Measurements from ENCODE around the gene DLGAP4.

The DLGAP4 gene

GRCh38 chr20:36384022-36384619 lies 78.0 kb downstream of the DLGAP4 start:
- peak; percentile 19 to 36 for DNase-seq (ENCODE audit: low read depth in 2 of 2)

GRCh38 chr20:36385503-36385902 lies 79.4 kb downstream of the DLGAP4 start:
- no peak for DNase-seq (ENCODE audit: low read depth in 2 of 2)

- no peak for DNase-seq (ENCODE audit: low read depth in 2 of 2)
Observed at GRCh38 chr20:36386236-36386635, 80.1 kb downstream of the DLGAP4 start.

GRCh38 chr20:36390269-36390668 lies 84.1 kb downstream of the DLGAP4 start:
- no peak for DNase-seq (ENCODE audit: low read depth in 2 of 2)

GRCh38 chr20:36390719-36391415 lies 84.7 kb downstream of the DLGAP4 start:
- DNase-seq (ENCODE audit: low read depth in 2 of 2), result no peak

- DNase-seq (ENCODE audit: low read depth in 2 of 2), result no peak
Observed at GRCh38 chr20:36391456-36391855, 85.3 kb downstream of the DLGAP4 start.

GRCh38 chr20:36391955-36392354 lies 85.8 kb downstream of the DLGAP4 start:
- no peak for DNase-seq (ENCODE audit: low read depth in 2 of 2)

GRCh38 chr20:36392989-36393388 lies 86.8 kb downstream of the DLGAP4 start:
- no peak for DNase-seq (ENCODE audit: low read depth in 2 of 2)

- no peak for DNase-seq (ENCODE audit: low read depth in 2 of 2)
Observed at GRCh38 chr20:36394340-36394965, 88.3 kb downstream of the DLGAP4 start.

GRCh38 chr20:36396340-36396739 lies 90.2 kb downstream of the DLGAP4 start:
- no peak for DNase-seq (ENCODE audit: low read depth in 2 of 2)

- DNase-seq (ENCODE audit: low read depth in 2 of 2), result no peak
Observed at GRCh38 chr20:36396847-36397630, 90.9 kb downstream of the DLGAP4 start.

- DNase-seq (ENCODE audit: low read depth in 2 of 2), result no peak
Observed at GRCh38 chr20:36398515-36398914, 92.4 kb downstream of the DLGAP4 start.

GRCh38 chr20:36399147-36399968 lies 93.2 kb downstream of the DLGAP4 start:
- peak; percentile 15 to 56 for DNase-seq (ENCODE audit: low read depth in 2 of 2)

- DNase-seq (ENCODE audit: low read depth in 2 of 2), result no peak
Observed at GRCh38 chr20:36399969-36400545, 93.9 kb downstream of the DLGAP4 start.

- DNase-seq (ENCODE audit: low read depth in 2 of 2), result no peak
Observed at GRCh38 chr20:36400909-36401735, 95.0 kb downstream of the DLGAP4 start.

- DNase-seq (ENCODE audit: low read depth in 2 of 2), result no peak
Observed at GRCh38 chr20:36402708-36403107, 96.6 kb downstream of the DLGAP4 start.

- no peak for DNase-seq (ENCODE audit: low read depth in 2 of 2)
Observed at GRCh38 chr20:36404435-36404978, 98.4 kb downstream of the DLGAP4 start.

- no peak for DNase-seq (ENCODE audit: low read depth in 2 of 2)
Observed at GRCh38 chr20:36405255-36405654, 99.1 kb downstream of the DLGAP4 start.

- DNase-seq (ENCODE audit: low read depth in 2 of 2), result no peak
Observed at GRCh38 chr20:36407199-36407733, 101.1 kb downstream of the DLGAP4 start.

- no peak for DNase-seq (ENCODE audit: low read depth in 2 of 2)
Observed at GRCh38 chr20:36408219-36408618, 102.1 kb downstream of the DLGAP4 start.

Measured in stimulated activated CD4-positive, alpha-beta T cell treated with anti-CD3 and anti-CD28 coated beads, Interleukin-4, amount 100 ng/mL, for 48 hours (primary cell).